Measurements from ENCODE around the gene DMRT2.

The DMRT2 gene

DNA sequence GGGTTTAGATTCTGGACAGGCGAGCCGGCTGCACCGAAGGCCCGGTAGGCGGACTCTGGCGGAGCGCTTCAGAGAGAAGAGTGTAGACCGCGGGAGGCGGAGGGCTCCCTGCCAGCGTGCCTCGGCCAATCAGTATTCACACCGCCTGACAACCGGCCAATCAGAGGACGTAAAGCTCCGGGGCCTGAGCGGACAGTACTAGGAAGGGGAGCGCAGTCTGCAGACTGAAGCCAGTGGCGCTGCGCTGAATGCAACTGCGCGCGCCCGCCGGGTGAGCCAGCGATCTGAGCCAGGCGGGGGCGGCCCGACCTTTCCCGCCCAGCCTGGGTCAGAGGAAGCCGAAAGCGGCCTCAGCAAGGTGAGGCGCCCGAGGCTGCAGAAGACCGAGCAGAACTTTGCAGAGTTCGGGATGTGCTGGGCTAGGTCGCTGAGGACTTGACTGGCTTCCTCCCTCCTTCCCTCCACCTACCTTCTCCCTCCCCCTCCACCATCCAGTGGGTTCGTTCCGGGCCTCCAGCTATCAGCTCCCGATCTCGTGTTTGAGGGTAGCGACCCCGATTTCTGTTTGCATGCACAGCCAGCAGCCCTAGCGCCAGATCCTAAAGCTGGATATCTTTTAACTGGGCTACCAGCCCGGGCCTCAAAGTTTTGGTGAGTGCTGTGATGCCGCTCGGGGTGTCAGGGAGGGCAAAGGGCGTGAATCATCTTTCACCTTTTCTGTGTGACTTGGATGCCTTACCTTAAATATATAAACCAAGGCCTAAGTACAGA is at the start of gene DMRT2:
Gene DMRT2, plus strand, starts transcription at position 233 of the 771 bp plus-strand sequence. CDS start 1,257 bp downstream, outside the sequence.
- no peak for DNase-seq (ENCODE audit: low read depth)

DNA sequence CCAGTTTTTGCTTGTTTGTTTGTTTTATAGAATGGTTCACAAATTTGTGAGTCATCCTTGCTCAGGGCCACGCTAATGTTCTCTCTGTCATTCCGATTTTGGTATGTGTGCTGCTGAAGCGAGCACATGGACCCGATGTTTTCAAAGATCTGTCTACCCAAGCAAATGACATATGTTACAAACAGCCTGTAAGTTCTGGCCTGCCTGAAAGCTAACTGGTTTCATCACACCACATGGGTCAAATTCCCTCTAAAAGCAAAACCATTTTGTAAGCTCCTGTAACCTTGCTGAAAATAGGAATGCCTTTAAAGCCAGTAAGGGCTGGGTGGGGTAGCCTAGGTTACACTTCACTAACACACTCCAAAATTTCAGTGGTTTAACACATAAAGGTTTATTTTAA is 48.3 kb upstream of the DMRT2 start:
- DNase-seq (ENCODE audit: low read depth) = no peak

DNA sequence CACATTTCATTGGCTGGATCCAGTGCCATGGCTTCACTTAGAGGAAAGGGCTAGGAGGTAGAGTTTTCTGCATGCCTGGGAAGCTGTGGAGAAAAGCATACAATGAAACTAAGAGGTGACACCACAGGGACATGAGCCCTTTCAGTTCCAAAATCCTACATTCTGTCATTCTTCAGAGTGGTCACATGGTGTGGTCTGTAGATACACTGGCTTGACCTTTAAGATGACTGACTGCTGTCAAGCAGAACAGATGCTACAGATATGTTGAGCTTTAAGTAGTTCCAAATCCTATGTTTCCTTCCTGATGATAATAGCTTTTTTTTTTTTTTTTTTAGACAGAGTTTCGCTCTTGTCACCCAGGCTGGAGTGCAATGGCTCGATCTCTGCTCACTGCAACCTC is 47.5 kb upstream of the DMRT2 start:
- no peak for DNase-seq (ENCODE audit: low read depth)

DNA sequence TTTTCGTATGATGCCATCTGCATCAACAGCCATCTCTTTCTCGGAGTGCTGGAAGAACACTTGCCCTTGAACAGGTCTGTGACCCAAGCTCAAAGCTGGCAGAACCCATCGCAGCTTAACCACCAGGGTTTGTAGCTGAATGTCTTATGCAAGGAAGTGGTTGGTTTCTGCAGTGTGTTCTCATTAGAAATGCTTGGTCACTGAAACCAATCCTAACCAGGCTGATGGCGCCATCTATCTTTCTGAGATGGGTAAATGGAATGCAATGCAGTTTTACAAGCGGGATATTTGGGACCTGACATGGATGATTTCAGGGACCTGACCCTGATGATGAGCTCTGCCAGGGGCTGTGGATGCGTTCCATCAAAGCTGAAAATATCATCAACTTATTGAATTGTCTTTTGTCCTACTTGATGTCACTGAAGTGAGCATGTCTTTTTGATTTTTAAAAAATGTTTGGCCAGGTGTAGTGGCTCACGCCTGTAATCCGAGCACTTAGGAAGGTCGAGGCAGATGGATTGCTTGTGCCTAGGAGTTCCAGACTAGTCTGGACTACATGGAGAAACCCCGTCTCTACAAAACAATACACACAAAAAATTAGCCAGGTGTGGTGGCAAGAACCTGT is 45.0 kb upstream of the DMRT2 start:
- DNase-seq (ENCODE audit: low read depth) = no peak

DNA sequence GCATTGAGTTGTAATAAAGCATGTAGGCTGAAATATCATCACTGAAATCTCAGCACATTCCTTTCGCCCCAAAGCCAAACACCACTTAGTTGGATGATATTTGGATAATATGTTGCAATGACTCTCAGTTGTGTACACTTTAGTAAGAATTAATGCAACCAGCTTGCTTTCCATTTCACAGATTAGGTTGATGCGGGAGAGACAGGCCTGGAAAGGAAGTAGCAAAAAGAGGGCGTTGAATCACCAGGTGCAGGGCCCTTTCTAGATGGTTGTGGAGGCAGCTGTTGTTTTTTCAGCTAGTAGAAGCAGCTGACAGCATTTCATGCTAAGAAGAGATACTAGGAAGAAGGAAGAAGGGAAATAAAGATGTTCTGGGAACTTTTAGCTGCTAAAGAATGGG is 42.8 kb upstream of the DMRT2 start:
- no peak for DNase-seq (ENCODE audit: low read depth)

DNA sequence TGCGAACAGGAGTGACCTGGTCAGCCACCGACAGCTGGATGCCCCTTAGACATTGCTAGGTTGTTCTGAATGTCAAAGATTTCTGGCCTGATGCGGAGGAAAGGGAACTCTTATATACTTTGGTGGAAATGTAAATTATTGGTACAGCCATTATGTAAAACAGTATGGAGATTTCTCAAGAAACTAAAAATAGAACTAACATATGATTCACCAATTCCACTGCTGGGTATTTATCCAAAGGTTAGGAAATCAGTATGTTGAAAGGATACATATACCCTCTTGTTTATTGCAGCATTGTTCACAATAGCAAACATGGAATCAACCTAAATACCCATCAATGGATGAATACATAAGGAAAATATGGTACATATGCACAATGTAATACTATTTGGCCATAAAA is 41.9 kb upstream of the DMRT2 start:
- DNase-seq (ENCODE audit: low read depth) = no peak

DNA sequence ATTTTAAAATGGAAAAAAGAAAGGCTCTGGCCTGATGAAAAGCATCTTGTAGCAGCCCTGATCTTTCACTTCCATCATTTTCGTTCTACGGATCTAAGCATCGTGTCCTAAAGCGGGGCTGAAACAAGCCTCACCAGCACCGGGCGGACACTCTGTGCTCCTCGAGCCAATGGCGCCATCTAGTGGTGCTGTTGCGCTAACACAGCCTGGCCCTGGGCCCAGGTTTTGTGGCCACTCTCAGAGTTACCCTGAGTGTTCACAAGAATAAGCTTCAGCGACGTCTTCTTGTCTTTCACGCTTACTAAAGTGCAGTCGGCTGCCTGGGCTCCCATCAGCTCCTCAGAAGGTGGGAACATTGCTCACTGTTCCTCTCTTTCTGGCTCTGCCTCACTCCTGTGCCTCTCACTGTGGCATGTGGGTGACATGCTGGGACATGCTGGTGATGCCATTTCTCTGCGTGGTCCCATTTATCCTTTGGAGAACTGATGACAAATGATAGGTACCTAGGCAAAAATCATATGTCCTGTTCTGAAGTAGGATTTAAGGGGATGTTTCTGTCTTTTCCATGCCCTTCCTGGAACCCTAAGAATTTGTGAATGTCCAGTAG is 41.0 kb upstream of the DMRT2 start:
- peak; percentile 62 for DNase-seq (ENCODE audit: low read depth)

DNA sequence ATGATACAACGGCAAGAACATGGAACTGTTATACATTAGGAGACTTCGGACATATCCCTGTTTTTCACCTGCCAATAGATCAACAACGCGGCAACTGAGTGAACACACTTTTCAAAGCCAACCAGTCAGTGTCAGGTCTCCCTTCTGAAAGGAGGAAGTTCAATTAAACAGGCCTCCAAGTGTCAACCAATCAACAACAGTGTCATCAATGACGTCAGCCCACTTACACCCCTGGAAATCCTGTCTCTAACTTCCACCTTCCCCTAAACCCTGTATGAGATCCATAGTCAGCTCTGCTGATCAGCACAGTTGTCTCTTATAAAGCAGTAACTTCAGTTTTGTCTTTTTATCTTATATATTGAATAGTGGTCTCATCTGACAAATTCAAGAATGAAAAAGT is 37.1 kb upstream of the DMRT2 start:
- no peak for DNase-seq (ENCODE audit: low read depth)

DNA sequence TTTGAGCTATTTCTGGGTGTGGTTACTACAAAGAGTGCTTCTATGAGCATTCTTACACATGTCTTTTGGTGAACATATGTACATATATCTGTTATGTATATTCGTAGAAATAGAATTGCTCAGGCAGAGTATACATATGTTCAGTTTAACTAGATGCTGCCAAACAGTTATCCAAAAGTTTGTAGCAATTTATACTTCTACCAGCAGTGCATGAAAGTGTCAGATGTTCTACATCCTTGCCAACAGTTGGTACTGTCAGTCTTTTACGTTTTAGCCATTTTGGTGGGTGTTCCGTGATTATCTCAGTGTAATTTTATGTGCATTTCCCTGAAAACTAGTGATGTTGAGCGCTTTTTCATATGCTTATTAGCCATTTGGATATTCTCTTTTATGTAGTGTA is 35.9 kb upstream of the DMRT2 start:
- DNase-seq (ENCODE audit: low read depth) = no peak

DNA sequence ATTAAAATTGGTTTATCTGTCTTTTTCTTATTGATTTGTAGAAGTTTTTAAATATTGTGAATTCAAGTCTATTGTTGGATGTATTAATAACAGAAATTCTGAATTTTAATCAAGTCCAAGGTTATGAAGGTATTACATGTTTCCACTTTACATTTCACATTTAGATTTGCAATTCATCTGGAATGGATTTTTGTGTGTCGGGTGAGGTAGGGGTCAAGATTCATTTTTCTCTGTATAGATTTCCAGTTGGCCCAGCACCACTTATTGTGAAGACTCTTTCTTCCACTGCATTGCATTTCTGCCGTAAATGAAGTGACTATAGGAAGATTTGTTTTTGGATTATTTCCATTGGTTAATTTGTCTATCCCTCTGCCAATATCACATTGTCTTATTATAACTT is 35.5 kb upstream of the DMRT2 start:
- no peak for DNase-seq (ENCODE audit: low read depth)

DNA sequence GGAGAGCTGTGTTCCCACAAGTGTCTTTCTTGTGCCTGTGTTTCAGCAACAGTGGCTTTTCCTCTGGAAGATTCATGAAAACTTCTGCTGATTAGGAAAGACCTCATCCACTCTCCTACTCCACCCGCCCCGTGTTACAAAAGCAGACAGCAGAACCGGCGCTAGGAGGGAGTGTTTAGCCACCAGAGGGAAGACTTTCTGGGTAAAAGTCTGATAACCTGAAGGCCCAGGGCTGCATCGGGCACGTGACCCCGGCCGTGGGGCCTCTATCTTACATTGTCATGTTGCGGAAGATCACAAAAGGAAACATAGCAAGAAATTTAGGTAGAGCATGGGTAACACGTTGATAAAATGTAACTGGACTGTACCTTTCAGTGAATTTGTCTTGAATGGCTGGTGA is 32.0 kb upstream of the DMRT2 start:
- DNase-seq (ENCODE audit: low read depth) = no peak

DNA sequence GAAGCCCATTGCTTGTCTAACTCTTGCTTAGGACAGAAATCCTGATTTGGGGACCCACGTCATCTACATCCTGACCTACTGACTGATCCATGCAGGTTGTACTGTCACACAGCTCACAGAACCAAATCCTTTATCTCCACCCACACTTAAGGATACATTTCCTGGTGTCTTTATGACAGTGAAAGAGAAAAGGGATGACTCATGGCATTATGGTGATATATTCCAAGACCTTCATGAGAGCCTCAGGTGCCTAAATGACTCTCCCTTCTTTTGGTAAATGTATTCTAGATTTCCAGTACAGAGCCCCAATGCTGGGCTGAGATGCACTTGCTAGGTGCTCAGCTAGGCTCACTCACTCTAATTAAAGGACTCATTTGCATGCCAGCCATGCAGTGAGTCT is 26.0 kb upstream of the DMRT2 start:
- DNase-seq (ENCODE audit: low read depth) = no peak

DNA sequence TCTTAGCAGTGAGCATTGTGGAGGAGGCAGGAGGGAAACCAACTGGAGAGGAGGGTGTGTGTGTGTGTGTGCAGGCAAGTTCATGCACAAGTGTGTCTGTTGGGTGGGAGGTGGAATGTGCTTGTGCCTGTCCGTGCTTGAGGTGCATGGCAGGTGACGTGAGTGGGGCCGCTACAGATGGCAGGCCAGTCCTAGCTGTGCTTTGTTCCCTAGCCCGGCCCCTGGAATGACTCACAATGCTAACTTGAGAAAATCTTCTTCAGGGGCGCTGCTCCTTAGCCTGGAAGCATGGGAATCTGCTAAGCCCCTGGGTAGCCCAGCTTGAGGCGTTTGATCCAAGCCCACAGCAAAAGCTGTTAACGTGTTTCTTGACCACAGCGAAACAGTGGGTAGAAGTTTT is 25.0 kb upstream of the DMRT2 start:
- DNase-seq (ENCODE audit: low read depth) = no peak

DNA sequence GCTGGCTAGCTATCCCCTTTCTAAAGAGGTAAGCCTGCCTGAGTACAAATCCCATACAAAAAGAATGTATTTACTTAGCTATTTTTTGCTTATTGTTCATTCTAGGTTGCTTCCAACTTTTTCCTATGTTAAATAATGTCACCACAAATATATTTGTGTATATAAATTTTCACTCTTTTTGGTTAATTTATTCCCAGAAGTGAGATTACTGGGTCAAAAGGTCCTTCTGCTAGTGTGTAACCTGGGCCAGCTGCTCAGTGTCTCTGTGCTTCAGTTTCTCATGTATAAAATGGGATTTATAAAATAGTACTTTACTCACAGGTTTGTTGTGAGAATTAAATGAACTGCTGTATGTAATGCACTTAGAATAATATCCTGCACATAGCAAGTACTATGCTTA is 23.9 kb upstream of the DMRT2 start:
- no peak for DNase-seq (ENCODE audit: low read depth)

DNA sequence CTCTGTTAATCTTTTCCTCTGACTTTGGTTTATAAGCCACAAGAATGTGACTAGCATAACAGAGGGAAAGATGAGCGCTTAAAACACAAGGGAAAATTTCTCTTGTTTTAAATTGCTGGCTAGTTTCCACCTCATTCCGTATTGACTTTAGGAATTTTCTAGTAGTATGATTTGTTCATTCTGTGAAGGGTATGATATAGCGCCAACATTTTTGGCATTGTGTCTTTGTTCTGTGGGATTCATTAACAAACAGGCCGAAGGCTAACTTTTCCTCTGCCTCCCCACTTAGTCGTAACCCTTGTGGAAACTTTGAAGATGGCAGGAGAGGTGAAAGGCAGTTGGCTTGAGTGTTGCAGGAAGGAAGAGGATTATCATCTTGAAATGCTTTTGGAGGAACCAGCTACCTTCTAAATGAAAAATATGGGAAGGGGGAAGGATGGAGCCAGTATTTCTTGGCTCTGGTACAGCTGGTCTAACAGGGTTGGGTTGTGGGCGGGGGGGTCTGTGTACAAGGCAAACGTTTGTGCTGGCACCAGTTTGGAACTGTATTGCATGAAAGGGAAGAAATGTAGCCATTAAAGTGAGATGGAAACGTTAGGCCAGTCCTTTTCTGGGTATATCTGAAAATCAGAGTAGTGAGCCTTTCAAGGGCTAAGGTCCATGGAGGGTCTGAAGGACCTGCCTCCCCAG is 21.5 kb upstream of the DMRT2 start:
- no peak for DNase-seq (ENCODE audit: low read depth)

DNA sequence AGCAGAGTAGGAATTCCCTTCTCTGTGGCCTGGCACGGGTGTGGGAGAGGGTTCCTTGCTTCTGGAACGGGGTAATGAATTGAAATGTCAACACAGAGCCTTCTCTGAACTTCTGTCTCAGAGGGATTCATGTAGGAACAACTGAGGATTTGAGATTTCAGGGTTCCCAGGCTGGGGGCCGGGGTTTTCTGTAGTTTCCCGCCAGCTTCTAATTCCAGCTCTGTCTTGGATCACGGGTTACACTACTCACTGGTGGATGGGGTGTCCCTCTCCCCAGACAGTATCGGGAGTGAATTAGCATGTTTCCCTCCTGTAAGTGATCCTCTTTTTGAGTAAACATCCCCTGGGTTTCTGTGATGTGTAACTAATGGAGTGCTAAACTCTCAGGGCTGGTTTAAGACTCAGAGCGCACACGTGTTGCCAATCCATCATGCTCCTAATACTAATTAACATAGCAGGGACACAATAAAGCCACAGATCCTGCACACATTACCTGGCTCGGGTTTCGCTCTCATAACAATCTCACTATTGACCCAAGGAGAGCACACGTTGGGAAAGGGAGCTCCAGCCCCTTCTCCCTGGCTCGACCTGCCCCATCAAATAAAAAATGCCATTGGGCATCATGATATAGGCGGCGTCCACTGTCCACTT is 18.1 kb upstream of the DMRT2 start:
- no peak for DNase-seq (ENCODE audit: low read depth)

DNA sequence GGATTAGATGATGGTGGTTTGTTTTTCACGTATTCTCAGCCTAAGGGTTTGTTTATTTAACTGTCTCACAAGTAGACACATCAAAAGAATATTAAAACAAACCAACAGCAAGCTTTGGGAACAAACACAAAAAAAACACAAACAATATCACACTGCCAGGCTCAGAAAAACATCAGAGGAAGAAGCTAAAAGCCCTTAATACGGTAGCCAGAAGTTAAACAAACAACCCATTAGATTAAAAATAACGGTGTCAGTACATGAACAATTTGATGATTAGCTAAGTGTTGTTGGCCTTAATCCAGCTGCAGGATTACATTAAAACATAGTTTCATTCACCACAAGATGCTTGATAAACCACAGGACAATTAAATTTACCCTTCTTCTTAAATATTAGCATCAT is 15.9 kb upstream of the DMRT2 start:
- DNase-seq (ENCODE audit: low read depth) = no peak

DNA sequence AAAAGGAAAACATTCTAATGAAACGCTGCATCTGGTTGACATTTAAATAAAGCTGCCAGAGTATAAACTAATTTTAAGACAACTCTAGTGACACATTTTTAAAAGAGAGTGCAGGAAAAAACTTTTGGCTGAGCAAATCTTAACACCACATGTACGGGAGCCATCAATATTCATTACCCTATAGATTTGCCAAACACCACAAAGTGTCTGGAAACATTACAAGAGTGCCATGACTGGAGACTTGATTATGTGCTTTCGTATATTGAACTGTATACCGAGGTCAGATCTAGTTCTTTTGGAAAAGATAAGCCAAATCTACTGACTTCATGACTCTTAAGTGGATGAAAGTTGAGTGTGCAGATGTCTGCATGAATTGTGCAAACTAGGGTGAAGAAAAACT is 10.6 kb upstream of the DMRT2 start:
- no peak for DNase-seq (ENCODE audit: low read depth)

DNA sequence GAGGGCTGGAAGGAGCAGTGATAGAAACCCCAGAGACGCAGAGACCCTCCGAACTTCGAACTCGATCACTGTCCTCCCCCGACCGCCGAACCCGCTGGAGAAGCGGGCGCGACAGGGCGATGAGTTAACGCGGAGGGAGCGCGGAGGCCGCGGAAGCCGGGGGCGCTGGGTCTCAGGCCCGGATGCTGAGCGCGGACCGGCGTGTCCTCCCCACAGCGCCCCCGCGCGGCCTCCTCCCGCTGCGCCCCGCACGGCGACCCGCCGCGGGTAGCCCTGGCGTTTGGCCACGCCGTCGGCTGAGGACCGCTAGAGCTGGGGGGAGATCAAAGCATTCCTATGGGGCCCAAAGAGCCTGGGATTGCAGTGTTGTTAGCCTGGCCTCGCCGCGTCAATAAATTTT is 7.7 kb upstream of the DMRT2 start:
- DNase-seq (ENCODE audit: low read depth) = no peak

DNA sequence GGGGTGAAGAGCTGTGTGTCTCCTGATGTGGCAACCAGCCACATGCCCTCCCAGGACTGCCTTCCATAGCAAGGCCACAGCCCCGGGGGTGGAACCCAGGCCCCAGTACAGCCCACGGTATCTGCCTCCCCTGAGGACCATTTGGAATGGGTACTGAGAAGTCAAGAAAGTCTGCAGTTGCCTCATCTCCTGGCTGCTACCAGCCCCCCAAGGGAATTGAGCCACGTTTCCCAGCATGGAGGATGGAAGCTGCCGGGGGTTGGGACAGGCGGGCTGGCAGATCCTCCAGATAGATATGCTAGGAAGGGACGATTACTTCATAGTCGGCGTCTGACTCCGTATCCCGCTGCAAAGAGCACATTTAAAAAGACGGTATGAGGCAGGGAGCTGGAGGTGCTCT is 5.5 kb upstream of the DMRT2 start:
- DNase-seq (ENCODE audit: low read depth) = no peak

DNA sequence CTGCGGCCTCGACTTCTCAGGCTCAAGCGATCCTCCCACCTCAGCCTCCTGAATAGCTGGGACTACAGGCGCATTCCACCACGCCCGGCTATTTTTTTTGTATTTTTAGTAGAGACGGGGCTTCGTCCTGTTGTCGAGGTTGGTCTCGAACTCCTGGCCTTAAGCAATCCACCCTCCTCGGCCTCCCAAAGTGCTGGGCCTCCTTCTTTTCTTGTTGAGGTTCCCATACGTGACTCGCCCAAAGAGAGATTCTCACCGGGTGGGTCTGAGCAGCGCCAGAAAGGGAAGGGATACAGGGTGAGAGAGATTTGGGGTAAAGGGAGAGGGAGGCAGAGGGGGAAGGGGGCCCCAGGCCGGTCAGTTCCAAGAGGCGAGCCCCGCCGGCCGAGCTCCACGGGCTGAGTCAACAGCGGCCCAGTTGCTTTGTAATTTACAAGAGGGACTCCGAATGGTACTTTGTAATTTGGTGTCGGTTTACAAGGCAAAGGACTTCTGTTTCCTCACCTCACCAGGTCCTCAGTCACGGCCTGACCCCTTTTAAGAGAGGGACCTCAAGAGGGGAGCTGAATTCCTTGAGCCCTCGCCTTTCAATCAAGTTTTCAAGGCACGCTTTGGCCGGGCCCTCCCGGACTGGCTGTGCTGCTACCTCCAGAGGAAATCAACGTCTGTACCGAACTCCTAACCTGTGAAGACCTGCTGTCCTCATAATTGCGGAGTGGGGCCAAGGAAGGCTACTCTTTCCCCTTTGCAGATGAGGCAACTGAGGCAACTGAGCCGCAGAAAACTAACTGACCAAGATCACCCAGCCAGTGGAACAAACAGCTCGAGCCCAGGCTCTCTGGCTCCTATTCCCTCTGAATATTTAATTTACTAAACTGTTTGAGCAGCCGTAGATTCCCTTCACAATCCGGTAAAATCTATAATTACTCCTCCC is 3.3 kb upstream of the DMRT2 start:
- no peak for DNase-seq (ENCODE audit: low read depth)

Measured in activated T-cell treated with anti-CD3 and anti-CD28 coated beads for 1 hour (primary cell).